ENCODE data around the gene RUNX2.

Gene RUNX2

DNA sequence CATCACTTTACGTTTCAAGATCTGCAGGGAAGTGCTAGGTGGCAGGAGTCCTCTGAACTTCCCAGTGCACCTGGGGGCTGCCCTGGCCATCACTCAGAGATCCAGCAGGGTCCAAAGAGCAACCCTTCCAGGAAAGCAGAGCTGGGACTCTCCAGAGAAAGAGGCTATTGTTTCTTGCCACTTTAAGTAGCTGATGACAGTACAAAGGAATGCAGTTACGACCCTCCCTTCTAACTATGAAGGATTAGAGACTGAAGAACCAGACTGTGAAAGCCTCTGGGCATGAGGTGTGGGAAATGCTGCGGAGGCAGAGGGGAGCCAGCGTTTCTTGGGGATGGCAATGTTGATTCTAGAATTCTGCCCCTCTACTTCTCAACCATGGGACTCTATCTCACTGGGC is 238.8 kb downstream of the RUNX2 start:
- DNase-seq, result no peak

- DNase-seq, result no peak
Observed at GRCh38 chr6:45567879-45568278, 239.7 kb downstream of the RUNX2 start.

- no peak for DNase-seq
Observed at GRCh38 chr6:45568626-45569025, 240.5 kb downstream of the RUNX2 start.

DNA sequence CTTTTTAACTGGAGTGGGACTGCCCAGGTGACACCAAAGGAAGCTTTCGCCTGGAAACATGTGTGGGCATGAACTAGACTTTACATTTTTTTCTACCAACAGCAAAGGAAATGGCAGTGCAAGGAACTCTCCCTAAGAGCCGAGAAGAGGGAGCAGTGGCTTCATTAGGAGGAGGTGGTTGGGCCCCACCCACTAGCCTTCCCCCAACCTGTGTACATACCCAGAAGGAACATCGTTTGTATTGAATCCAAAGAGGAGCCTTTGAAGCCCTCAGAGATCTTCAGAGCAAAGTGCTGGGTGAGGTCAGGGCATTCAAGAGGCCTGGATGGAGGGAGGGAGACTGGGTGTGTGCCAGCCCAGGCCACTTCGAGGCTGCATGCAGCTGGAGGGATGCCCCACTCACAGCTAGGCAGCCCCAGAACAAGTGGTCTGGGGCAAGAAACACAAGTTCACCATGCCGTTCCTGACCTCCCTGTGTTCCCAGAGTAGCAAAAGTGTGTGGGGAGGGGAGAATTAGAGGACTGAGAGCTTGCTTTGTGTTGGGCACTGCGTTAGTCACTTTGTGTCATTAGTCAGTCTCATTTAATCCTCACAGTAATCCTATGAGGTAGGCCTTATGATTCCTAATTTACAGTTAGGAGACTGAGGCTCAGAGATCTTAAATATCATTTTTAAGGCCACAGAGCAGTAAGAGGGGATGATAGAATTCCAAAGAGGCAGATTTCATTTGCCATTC is 241.2 kb downstream of the RUNX2 start:
- no peak for DNase-seq

DNA sequence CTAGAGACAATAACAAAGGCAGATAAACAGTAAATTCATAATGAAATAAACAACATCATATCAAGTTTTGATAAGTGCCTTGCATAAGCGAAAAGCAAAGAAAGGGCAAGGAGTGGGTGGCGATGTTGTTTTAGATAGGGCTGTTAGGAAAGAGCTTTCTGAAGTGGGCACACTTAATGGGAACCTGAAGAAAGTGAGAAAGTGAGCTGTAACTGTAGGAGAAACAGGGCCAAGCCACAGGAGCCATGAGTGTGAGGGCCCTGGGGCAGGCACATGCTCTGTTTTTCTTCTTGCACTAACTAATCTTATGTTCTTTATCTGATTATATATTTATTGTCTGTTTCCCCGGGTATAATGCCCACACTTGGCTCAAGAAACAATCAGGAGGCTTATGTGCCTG is 243.0 kb downstream of the RUNX2 start:
- no peak for DNase-seq

GRCh38 chr6:45572833-45573232 is 244.7 kb downstream of the RUNX2 start:
- DNase-seq, result no peak

DNA sequence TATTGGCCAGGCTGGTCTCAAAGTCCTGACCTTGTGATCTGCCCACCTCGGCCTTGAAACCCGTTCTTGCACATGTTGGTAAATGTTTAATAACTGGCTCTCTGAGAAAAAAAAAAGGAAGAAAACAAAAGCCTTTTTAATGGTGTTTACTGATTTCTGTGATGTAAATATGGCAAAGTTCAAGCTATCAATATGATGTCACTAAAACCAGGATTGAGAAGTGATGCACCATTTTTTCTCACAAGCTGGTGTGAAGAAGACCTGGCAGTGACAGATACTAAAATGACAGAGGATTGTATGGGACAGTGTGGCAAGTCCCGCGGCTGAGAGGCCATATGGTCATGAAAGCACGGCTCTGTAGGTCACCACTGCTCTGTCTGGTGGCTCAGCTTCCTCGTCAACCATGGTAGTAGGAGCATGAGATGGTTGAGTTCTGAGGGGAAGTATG is 245.9 kb downstream of the RUNX2 start:
- DNase-seq, result no peak

- DNase-seq, result no peak
Observed at GRCh38 chr6:45574885-45575284, 246.8 kb downstream of the RUNX2 start.

GRCh38 chr6:45576648-45577624 is 248.8 kb downstream of the RUNX2 start:
- no peak for DNase-seq

- no peak for DNase-seq
Observed at GRCh38 chr6:45577836-45578504, 249.8 kb downstream of the RUNX2 start.

GRCh38 chr6:45584127-45584526 is 256.0 kb downstream of the RUNX2 start:
- no peak for DNase-seq

- no peak for DNase-seq
Observed at GRCh38 chr6:45586216-45587171, 258.4 kb downstream of the RUNX2 start.

DNA sequence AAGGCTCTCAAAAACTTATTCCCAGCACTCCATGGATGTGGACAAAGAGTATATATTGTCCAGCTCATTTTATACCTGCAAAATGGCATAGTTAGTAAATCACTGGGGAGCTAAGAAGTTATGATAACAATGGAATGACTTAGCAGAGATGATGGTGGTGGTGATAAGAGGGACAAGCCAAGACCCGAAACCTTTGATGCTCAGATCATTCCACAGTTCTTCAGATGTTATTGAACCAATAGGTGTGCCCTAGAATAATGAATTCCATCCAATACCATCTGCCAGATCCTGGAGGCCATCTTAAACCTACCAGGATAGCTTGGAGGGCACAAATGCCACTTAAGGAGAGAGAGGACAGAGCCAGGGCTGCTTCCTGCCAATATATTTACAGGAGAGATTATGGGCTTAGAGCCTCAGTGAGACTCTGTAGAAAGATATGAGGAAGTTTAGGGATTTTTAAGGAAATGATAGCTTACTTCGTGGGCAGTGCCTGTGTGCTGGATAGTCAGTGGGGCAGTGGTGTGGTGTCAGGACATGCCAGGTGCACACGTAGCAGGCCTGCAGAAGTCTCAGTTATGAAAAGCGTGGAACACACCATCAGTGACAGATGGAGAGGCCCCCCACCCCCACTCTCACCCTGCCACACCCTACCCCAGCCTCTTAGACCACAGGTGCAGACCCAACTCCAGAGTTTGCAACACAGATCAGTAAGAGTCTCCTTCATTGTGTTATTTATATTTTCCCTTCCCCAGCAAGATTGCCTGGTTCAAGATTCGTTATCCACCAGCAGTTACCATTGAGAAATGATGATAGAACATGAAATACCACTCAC is 259.3 kb downstream of the RUNX2 start:
- DNase-seq, result no peak

- no peak for DNase-seq
Observed at GRCh38 chr6:45589367-45589766, 261.2 kb downstream of the RUNX2 start.

DNA sequence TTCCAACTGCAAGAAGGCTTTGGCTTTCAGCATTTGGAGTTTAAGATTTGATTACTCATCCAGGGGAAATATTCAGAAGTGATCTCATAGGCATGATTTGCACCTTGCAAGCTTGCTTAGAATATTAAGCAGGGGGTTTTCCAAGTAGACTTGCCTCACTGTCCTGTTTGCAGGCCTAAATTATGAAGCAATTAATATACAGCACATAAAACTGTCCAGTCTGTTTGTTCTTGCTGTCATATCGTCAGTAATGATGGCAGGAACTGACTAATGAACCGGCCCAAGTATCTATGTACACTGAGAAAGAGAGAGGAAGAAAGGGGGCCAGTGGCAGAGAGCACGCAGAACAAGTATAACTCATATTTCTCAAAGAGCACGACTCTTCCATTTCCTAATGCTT is 262.1 kb downstream of the RUNX2 start:
- DNase-seq, result no peak

DNA sequence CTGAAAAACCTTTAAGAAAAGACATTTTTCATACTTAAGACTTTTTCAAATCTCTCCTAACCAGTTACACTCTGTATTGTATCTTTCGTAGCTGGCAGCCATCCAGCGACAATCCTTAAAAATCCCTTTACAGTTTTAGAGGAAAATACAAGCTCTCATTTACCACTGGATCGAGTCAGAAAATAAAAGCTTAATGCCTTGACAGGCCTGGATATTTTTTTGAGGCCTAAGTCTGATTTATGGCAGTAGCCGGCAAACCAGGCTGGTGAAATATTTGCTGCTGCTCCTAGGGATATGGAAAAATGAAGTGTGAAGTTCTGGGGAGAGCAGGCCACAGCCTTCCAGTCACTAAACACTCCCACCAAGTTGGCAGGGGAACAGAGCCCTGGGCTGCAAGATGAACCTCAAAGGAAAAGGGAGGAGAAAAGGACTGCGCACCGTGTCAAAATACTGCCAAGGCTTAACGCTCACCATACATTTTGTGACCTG is 262.6 kb downstream of the RUNX2 start:
- no peak for DNase-seq

- DNase-seq, result no peak
Observed at GRCh38 chr6:45591306-45591705, 263.2 kb downstream of the RUNX2 start.

DNA sequence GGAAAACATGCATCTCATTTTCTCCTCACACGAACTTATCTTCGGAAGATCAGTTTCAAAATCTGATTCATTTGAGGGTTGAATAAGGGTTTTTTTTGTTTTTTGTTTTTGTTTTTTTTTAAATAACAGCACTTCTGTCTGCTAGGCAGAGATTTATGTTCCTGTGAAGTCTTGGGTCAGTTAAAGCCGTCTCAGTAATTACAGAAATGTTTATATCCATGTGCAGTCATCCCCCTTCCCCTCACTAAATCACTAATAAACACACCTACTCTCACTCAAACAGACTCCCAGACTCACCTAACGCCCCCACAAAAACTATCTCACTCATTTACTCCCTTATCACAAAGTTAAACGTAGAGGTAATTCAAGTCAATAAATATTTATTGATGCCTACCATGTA is 263.8 kb downstream of the RUNX2 start:
- DNase-seq, result no peak

DNA sequence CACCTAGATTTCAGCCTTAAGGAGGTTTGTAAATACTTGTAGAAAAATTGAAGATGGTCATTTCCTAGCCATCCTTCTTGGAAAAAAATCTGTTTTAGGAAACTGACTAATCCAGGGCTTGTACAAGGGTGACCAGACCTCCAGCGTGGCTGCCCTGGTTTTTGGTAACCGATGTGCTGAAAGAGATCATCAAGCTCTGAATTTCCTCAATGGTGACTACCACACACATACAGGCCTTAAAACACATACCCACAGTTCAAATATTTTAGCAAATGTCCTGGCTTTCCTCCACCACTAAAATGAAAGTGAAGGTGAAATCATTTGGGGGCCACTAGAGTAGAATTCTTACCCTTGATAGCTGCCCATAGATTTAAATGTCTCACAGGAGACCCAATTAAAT is 264.9 kb downstream of the RUNX2 start:
- DNase-seq, result no peak

- DNase-seq, result no peak
Observed at GRCh38 chr6:45595010-45595851, 267.1 kb downstream of the RUNX2 start.

All from NCI-H446 treated with DMSO at 0.1 percent for 48 hours (cell line).